NCI-H1417 (cell line): ENCODE data around the gene TMEM235.
"Not testable (repeated sequence)": the region's sequence is repeated elsewhere in the genome, so short reads cannot be mapped to it uniquely, and the experiment has no call there.

Experiments
- DNase-seq, 3 experiments: peaks; one replicate each; lab custom pipeline; 2025; lab: John Stamatoyannopoulos, UW

The TMEM235 gene

GRCh38 chr17:78219396-78220150 lies 11.9 kb upstream of the TMEM235 start:
- DNase-seq, result peak in 1 of 3 experiments; percentile 54

- no peak for DNase-seq
Measured at GRCh38 chr17:78223061-78223460, 8.4 kb upstream of the TMEM235 start.

GRCh38 chr17:78223765-78224164 lies 7.7 kb upstream of the TMEM235 start:
- no peak for DNase-seq

- no peak for DNase-seq
Measured at GRCh38 chr17:78224231-78225087, 7.0 kb upstream of the TMEM235 start.

GRCh38 chr17:78225088-78225865 lies 6.2 kb upstream of the TMEM235 start:
- no peak for DNase-seq

GRCh38 chr17:78226055-78226758 lies 5.2 kb upstream of the TMEM235 start:
- DNase-seq, result no peak

- DNase-seq, result no peak
Measured at GRCh38 chr17:78226759-78227454, 4.5 kb upstream of the TMEM235 start.

- no peak for DNase-seq
Measured at GRCh38 chr17:78227455-78227916, 3.9 kb upstream of the TMEM235 start.

GRCh38 chr17:78228176-78228575 lies 3.3 kb upstream of the TMEM235 start:
- no peak for DNase-seq

GRCh38 chr17:78230252-78230962 lies 1.0 kb upstream of the TMEM235 start:
- DNase-seq, result no peak

- DNase-seq, result no peak
Measured at GRCh38 chr17:78231991-78232858, 794 bp downstream of the TMEM235 start.

- DNase-seq, result no peak
Measured at GRCh38 chr17:78232859-78233173, 1.4 kb downstream of the TMEM235 start.

- no peak for DNase-seq
Measured at GRCh38 chr17:78233678-78234077, 2.2 kb downstream of the TMEM235 start.

GRCh38 chr17:78234261-78234865 lies 2.9 kb downstream of the TMEM235 start:
- DNase-seq, result no peak

GRCh38 chr17:78235022-78235421 lies 3.6 kb downstream of the TMEM235 start:
- DNase-seq, result not testable (repeated sequence)

- no peak for DNase-seq
Measured at GRCh38 chr17:78235885-78236284, 4.5 kb downstream of the TMEM235 start.

GRCh38 chr17:78236362-78237127 lies 5.1 kb downstream of the TMEM235 start:
- DNase-seq, result no peak

- no peak for DNase-seq
Measured at GRCh38 chr17:78237401-78238012, 6.1 kb downstream of the TMEM235 start.
